ENCODE measurements around the gene PIM3. TPM values are rescaled to one million over a fixed set of nuclear protein-coding genes. Genes with fewer than 3 reads are reported as not detected.
"Not testable (repeated sequence)": the region's sequence is repeated elsewhere in the genome, so short reads cannot be mapped to it uniquely, and the experiment has no call there.

PIM3 gene
- total RNA-seq, 1 donor from 2014 or later = 396 TPM

DNA sequence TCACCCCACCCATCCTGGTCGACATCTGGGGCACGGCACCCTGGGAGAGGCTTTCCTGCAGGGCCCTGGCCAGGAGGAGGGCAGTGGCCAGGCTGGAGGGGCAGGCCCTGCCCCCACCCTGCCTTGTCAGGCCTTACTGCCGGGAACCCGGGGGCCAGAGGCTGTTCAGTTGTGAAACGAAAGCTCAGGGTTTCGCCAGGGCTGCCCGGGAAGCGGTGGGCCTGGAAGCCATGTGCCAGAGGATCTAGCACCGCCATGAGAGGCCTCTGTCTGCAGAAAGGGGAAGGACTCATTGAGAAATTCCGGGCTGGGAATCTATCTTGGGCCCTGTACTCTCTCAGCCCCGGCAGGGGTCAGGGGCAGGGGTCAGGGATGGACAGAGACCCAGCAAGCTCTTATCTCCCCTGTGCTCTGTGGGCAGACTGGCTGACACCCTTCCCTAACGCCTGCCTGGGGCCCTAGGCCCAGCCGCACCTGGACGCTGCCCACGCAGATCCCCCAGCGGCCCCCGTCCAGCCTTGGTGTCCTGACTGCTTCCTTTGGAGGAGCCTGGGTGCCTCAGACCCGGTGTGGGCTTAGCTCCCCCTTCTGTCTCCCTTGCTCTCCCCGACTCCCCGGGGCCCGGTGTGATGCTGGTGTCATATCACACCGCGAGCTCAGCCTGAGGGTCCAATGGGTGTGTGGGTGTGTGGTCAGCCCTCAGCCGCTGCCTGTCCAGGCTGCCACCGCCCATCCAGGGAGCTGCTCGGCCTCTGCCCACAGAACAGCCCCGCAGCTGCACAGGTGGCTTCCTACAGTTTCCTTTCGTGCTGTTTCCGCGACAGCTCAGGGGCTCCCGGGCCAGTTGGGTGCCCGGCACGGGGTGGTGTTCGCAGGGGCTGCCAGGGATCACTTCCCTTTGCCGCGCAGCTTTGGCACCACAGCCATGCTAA is 6.5 kb downstream of the PIM3 start:
- peak; percentile 27 to 57 for DNase-seq (ENCODE audit: low read depth in 2 of 2)

- DNase-seq (ENCODE audit: low read depth in 2 of 2) = peak in 1 of 2 donors; percentile 43
These were observed 7.2 kb downstream of the PIM3 start for GRCh38 chr22:49967706-49968208.

DNA sequence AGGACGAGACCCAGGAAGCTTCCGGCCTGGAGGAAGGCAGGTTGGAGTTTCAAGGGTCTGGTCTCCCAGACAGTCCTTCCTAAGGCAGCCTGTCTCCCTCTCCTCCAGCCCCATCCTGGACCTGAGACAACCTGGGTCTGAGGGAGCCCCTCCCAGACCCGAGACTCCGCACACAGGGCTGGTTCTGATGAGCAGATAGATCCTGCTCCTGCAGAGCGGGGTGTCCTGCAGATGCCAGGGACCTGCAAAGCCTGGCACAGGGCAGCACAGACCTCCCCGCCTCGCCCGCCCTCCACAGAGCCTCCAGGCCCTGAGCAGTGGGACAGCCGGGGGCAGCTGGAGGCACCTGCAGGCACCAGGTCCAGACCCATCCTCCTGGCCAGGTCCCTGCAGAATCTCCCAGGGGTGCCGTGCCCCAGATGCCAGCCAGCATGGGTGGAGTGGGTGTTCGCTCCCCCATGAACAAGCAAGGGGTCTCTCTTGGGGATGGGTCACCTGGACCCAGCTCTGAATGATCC is 7.8 kb downstream of the PIM3 start:
- DNase-seq (ENCODE audit: low read depth in 2 of 2) = no peak

GRCh38 chr22:49968831-49969661 is 8.5 kb downstream of the PIM3 start:
- no peak for DNase-seq (ENCODE audit: low read depth in 2 of 2)

GRCh38 chr22:49969751-49970527 is 9.4 kb downstream of the PIM3 start:
- no peak for DNase-seq (ENCODE audit: low read depth in 2 of 2)

DNA sequence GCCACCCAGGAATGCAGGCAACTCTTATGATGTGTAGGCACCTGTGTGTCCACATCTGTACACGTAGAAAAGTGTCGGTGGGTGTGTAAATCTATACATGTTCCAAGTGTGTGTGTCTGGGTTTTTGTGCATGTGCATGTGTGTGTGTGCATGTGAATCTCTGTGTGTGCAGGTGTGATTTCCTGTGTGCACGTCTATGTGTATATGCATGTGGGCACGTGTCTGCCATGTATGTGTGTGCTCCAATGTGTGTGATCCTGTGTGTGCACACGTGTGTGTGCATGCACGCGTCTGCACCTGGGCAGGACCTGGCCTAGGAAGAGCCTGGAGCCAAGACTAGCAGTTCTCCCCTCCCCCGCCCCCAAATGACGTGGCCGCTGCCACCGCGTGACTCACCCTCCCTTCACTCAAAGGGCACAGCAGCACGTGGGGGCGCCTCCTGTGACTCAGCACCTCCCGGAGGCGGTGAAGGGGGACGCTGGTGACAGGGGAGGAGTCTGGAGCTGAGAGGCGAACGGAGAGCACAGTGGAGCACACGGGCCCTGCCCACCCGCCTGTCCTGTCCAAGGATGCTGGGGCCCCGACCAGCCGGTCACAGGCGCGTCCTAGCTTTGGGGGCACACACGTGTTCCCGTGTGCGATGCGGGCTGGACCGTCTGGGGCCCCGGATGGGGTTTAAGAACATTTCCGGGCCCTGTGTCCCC is 10.1 kb downstream of the PIM3 start:
- DNase-seq (ENCODE audit: low read depth in 2 of 2) = peak; percentile 95 to 97

DNA sequence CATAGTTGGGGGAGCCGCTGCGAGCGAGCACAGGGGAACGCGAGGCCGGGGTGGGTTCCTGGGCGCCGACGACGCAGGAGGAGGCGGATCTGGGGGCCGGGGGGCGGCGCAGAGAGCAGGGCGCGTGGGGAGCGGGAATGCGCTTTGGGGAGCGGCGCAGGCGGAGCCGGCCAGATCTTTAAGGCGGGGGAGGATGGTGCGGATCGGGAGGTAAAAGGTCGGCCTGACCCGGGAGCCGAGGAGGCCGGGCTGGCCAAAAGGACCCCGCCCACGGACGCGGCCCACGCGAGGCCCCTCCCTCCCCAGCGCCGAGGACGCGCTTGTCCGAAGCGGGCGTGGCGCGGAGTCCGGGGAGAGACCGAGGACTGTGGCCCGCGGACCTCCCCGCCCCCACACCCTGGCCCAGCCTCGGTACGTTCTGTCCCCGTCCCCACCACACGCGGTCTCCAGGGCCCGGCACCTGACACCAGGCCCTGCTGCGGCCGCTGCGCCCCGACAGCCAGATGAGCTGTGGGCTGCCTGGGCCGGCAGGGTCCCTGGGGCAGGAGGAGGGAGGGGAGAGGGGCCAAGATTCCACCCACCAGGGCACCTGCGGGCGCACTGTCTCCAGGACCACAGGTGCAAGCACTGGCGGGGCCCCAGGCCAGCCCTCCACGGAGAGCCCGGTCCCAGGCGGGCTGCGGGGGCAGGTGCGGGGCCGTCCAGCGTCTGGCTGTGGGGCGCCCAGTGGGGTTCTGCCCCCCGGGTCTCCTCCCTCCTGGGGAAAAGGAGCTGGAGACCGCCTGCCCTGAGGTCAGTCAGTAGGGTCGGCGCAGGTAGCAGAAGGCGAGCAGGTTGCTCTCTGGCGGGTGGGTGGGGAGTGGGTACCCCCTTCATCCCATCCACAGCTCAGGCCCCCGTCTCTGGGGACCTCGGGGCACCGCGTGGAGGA is 10.9 kb downstream of the PIM3 start:
- DNase-seq (ENCODE audit: low read depth in 2 of 2) = peak; percentile 30 to 53

DNA sequence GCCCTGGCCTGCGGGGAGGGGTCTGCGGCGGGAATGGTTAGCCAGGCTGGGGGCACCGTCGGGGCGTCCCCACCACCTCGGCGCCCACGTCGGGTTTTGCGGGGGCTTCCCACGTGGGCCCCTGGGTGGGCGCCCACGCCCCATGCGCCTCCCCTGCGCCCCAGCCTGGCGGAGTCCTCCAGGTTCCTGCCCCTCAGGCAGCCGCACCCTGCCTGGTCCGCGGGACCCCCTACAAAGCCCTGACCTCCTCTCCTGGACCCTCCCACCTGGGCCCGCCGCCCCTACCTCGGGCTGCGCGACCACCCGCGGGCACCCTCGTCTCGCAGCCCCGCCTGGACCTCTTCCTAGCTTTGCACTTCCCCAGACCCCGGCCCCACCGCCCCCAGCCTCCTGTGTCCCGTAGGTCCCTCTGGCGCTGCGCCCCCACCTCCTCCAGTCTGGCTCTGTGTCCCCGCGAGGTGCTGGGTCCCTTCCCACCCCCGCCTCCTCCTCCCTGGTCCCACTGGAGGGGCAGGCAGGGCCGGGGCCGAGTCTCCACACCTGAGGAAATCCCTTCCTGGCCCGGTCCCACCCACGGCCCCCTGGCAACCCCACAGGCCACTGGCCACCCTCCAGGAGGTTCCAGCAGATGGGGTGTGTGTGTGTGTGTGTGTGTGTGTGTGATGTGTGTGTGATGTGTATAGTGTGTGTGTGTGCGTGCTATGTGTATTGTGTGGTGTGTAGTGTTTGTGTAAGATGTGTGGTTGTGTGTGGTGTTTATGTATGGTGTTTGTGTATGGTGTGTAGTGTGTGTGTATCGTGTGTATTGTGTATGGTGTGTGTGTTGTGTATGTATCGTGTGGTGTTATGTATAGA is 11.8 kb downstream of the PIM3 start:
- DNase-seq (ENCODE audit: low read depth in 2 of 2) = no peak

GRCh38 chr22:49973018-49973961 is 12.7 kb downstream of the PIM3 start:
- peak in 1 of 2 donors; percentile 29 for DNase-seq (ENCODE audit: low read depth in 2 of 2)

DNA sequence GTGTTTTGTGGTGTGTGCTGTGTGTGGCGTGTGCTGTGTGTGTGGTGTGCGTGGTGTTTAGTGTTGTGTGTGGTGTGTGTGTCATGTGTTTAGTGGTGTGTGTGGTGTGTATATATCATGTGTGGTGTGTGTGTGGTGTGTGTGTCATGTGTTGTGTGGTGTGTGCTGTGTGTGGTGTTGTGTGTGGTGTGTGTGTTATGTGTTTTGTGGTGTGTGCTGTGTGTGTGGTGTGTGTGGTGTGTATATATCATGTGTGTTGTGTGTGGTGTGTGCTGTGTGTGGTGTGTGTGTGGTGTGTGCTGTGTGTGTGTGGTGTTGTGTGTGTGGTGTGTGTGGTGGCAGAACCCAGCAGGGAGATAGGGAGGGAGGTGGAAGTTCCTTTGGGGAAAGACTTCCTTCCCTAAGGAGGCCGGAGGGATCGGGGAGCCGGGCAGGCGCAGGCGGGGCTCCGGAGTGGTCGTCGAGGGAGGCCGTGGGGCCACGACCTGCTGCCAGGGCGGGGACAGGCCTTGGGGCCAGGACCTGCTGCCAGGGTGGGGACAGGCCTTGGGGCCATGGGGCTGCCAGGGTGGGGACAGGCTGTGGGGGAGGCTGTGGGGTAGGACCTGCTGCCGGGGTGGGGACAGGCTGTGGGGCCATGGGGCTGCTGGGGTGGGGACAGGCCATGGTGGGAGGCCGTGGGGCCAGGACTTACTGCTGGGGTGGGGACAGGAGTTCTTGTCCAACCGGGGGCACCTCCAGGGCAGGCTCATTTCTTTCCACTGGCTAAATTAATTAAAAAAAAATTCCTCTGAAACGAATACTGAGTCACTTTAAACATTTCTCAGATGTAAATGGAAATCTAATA is 15.2 kb downstream of the PIM3 start:
- no peak for DNase-seq (ENCODE audit: low read depth in 2 of 2)

GRCh38 chr22:49976439-49977175 is 16.0 kb downstream of the PIM3 start:
- peak in 1 of 2 donors; percentile 45 for DNase-seq (ENCODE audit: low read depth in 2 of 2)

- DNase-seq (ENCODE audit: low read depth in 2 of 2) = no peak
These were observed 17.0 kb downstream of the PIM3 start for GRCh38 chr22:49977578-49977977.

GRCh38 chr22:49979587-49980264 is 19.2 kb downstream of the PIM3 start:
- DNase-seq (ENCODE audit: low read depth in 2 of 2) = peak; percentile 67 to 78

- DNase-seq (ENCODE audit: low read depth in 2 of 2) = not testable (repeated sequence)
These were observed 21.2 kb downstream of the PIM3 start for GRCh38 chr22:49981799-49982198.
